HepG2 (cell line): ENCODE measurements around the gene DPYD. TPM values are rescaled to one million over a fixed set of nuclear protein-coding genes. Genes with fewer than 3 reads are reported as not detected.

Experiments
- ATAC-seq: fragments of 200-7000 bp; cut with Tn5 transposase; 3 replicates; pipeline ENCODE4 v1.9.1; 2020; ENCODE audit warnings: mild to moderate bottlenecking, moderate library complexity
- BruUV-seq: library from RNA; stranded (reverse); fragments of 400-500 nt; replicated peaks from 2 replicates; lab custom pipeline; 2021; lab: Mats Ljungman, UMichigan
- CTCF ChIA-PET: fragments of 300-600 bp; formaldehyde crosslinking; extraction: SDS; loops from one replicate; lab custom pipeline; 2021; ENCODE audit warnings: low total read pairs, inconsistent platforms, low intra/inter-chr PET ratio; lab: Yijun Ruan, JAX
- POLR2A ChIA-PET: fragments of 350-600 bp; sonication (Branson Sonifier 250); formaldehyde crosslinking; loops from one replicate; lab custom pipeline; 2020; ENCODE audit warnings: antibody characterized with exemption, inconsistent platforms; lab: Yijun Ruan, JAX
- DNase-seq: peaks from one replicate; pipeline ENCODE4 v3.0.0-alpha.2; 2015; ENCODE audit warnings: low spot score
- FAIRE-seq: peaks from 3 replicates; lab custom pipeline; 2011; peaks lifted over from hg19 to GRCh38; lab: Jason Lieb, UNC
- H2AFZ ChIP-seq: one replicate; pipeline ENCODE4 v1.6.1; 2011; ENCODE audit warnings: low read length, inconsistent platforms
- H3K27ac ChIP-seq: fragments of 300-600 bp; 3 replicates; pipeline ENCODE4 v1.8.0; 2011; ENCODE audit warnings: mixed run types, mild to moderate bottlenecking, mixed read lengths, low read length, inconsistent platforms; ENCODE audit not compliant: insufficient read depth; ENCODE audit errors: extremely low read length
- H3K27me3 ChIP-seq, 2 experiments: fragments of 200-600 bp in 1 of 2; 2 replicates in 1 of 2; 3 replicates in 1 of 2; pipeline versions ENCODE4 v1.6.0 to v1.8.0; 2011; ENCODE audit warnings: low read length in 2 of 2, mild to moderate bottlenecking in 2 of 2, moderate library complexity in 2 of 2, inconsistent platforms in 1 of 2; ENCODE audit not compliant: insufficient read depth in 2 of 2, control insufficient read depth in 1 of 2
- H3K36me3 ChIP-seq, 2 experiments: fragments of 200-600 bp in 1 of 2; replicated peaks in 1 of 2; 2 replicates in 1 of 2; 3 replicates in 1 of 2; pipeline versions ENCODE4 v1.5.1 to v1.8.0; 2011; ENCODE audit warnings: low read length in 2 of 2, inconsistent platforms in 1 of 2; ENCODE audit not compliant: insufficient read depth in 2 of 2, control insufficient read depth in 1 of 2
- H3K4me1 ChIP-seq: 2 replicates; pipeline ENCODE4 v1.5.1; 2012; ENCODE audit warnings: low read length, inconsistent platforms; ENCODE audit not compliant: insufficient read depth
- H3K4me2 ChIP-seq: 2 replicates; pipeline ENCODE4 v1.6.0; 2011; ENCODE audit warnings: low read depth, low read length, inconsistent platforms
- H3K4me3 ChIP-seq, 3 experiments: fragments of 200-600 bp in 1 of 3; sonication (generic), shearing (Covaris generic) in 1 of 3; replicated peaks in 1 of 3; 2 replicates each; pipeline ENCODE4 v1.5.1; 2011 to 2016; ENCODE audit warnings: low read length in 3 of 3, inconsistent platforms in 2 of 3, low read depth in 2 of 3, mild to moderate bottlenecking in 2 of 3, control low read depth in 1 of 3, mixed read lengths in 1 of 3; ENCODE audit not compliant: insufficient read depth in 1 of 3
- H3K79me2 ChIP-seq: one replicate; pipeline ENCODE4 v1.6.1; 2011; ENCODE audit warnings: low read length, inconsistent platforms; ENCODE audit not compliant: insufficient read depth
- H3K9ac ChIP-seq: 2 replicates; pipeline ENCODE4 v1.6.0; 2011; ENCODE audit warnings: mild to moderate bottlenecking, low read depth, low read length, inconsistent platforms; ENCODE audit not compliant: insufficient read depth
- H3K9me3 ChIP-seq: 2 replicates; pipeline ENCODE4 v1.5.1; 2012; ENCODE audit warnings: mild to moderate bottlenecking, low read length
- H4K20me1 ChIP-seq: 2 replicates; pipeline ENCODE4 v1.6.0; 2011; ENCODE audit warnings: inconsistent platforms, mild to moderate bottlenecking, low read length, moderate library complexity; ENCODE audit not compliant: insufficient read depth
- ARNTL ChIP-seq: sonication (generic); formaldehyde crosslinking; IDR thresholded peaks from 2 replicates; pipeline ENCODE4 v1.4.0; 2020; ENCODE audit warnings: mild to moderate bottlenecking, missing genetic modification reagents
- CREB1 ChIP-seq, 2 experiments: fragments of 450-650 bp in 1 of 2; IDR thresholded peaks; 2 replicates each; pipeline ENCODE4 v1.6.1; 2016 to 2017; ENCODE audit warnings: control low read depth in 1 of 2, mild to moderate bottlenecking in 1 of 2, missing compliant biosample characterization in 1 of 2, missing genetic modification characterization in 1 of 2
- PAWR ChIP-seq: sonication (generic); formaldehyde crosslinking; IDR thresholded peaks from 2 replicates; pipeline ENCODE4 v1.4.0; 2020; ENCODE audit warnings: missing genetic modification reagents, mild to moderate bottlenecking, borderline replicate concordance
- SETDB1 ChIP-seq: sonication (generic); formaldehyde crosslinking; IDR thresholded peaks from 2 replicates; pipeline ENCODE4 v1.5.1; 2020; ENCODE audit warnings: missing genetic modification reagents, mild to moderate bottlenecking, borderline replicate concordance
- SNAPC2 ChIP-seq: sonication (generic); formaldehyde crosslinking; IDR thresholded peaks from 2 replicates; pipeline ENCODE4 v1.8.1; 2022; ENCODE audit warnings: mild to moderate bottlenecking, missing genetic modification reagents
- TRIM24 ChIP-seq: sonication (generic); formaldehyde crosslinking; IDR thresholded peaks from 2 replicates; pipeline ENCODE4 v1.8.0; 2022; ENCODE audit warnings: mild to moderate bottlenecking, missing genetic modification reagents
- WIZ ChIP-seq: sonication (generic); formaldehyde crosslinking; IDR thresholded peaks from 2 replicates; pipeline ENCODE4 v1.5.1; 2020; ENCODE audit warnings: mild to moderate bottlenecking, missing genetic modification reagents
- ZMYM3 ChIP-seq: sonication (generic); formaldehyde crosslinking; IDR thresholded peaks from 2 replicates; pipeline ENCODE4 v1.5.1; 2020; ENCODE audit warnings: mild to moderate bottlenecking, missing genetic modification reagents
- ZNF225 ChIP-seq: sonication (generic); formaldehyde crosslinking; IDR thresholded peaks from 2 replicates; pipeline ENCODE4 v1.4.0; 2020; ENCODE audit warnings: mild to moderate bottlenecking, missing genetic modification reagents
- ZNF430 ChIP-seq: sonication (generic); formaldehyde crosslinking; IDR thresholded peaks from 2 replicates; pipeline ENCODE4 v1.9.0; 2021; ENCODE audit warnings: mild to moderate bottlenecking, missing genetic modification reagents
- ZNF431 ChIP-seq: sonication (generic); formaldehyde crosslinking; IDR thresholded peaks from 2 replicates; pipeline ENCODE4 v1.9.0; 2022; ENCODE audit warnings: missing genetic modification reagents, low read depth, mild to moderate bottlenecking, borderline replicate concordance
- ZNF567 ChIP-seq: sonication (generic); formaldehyde crosslinking; IDR thresholded peaks from 2 replicates; pipeline ENCODE4 v1.8.1; 2023; ENCODE audit warnings: mild to moderate bottlenecking, missing genetic modification reagents, borderline replicate concordance
- ZNF644 ChIP-seq: IDR thresholded peaks from 2 replicates; pipeline ENCODE4 v1.6.1; 2016; ENCODE audit warnings: low read depth
- ZNF660 ChIP-seq: sonication (generic); formaldehyde crosslinking; IDR thresholded peaks from 2 replicates; pipeline ENCODE4 v1.5.1; 2020; ENCODE audit warnings: mild to moderate bottlenecking, low read depth, missing genetic modification reagents, borderline replicate concordance
- WGBS: methylation state at CpG from one replicate; pipeline ENCODE4 v1.1.6; 2017; ENCODE audit warnings: low lambda C conversion rate; 5-methylcytosine and 5-hydroxymethylcytosine counted together
- in situ Hi-C: cut with HindIII; loops from 2 replicates; pipeline ENCODE4 v1.10.0; 2017; ENCODE audit warnings: low pct_unique_long_range_greater_than_20kb; ENCODE audit not compliant: extremely low pct_ligation_motif_present
- intact Hi-C: fragments of 100-400 bp; cut with micrococcal nuclease; formaldehyde crosslinking; loops from one replicate; pipeline ENCODE4 v1.10.0; 2022; ENCODE audit not compliant: unreplicated experiment
- polyA plus RNA-seq, 8 experiments: library from polyadenylated mRNA; depleted of rRNA in 3 of 8; stranded (reverse) in 7 of 8; unstranded in 1 of 8; fragments of >200 nt; fragmentation: Illumina TruSeq in 4 of 8; extraction: Trizol in 4 of 8; gene quantifications; 2 replicates each; pipeline versions ENCODE4 v1.2.1 to v1.2.3, GENCODE V29; 2011 to 2016; ENCODE audit warnings: low read depth in 4 of 8, missing spikeins in 1 of 8, mixed read lengths in 1 of 8; ENCODE audit not compliant: insufficient read depth in 1 of 8
- total RNA-seq, 5 experiments: library from RNA; depleted of rRNA; stranded (reverse); fragments of >200 nt; fragmentation: Illumina TruSeq; extraction: Trizol; gene quantifications; 2 replicates each; pipeline ENCODE4 v1.2.3, GENCODE V29; 2016; ENCODE audit warnings: low read depth in 1 of 5
- TF ChIP-seq, protein P1 (sequence below): sonication (generic); formaldehyde crosslinking; IDR thresholded peaks from 2 replicates; pipeline ENCODE4 v1.4.0; 2020; ENCODE audit warnings: mild to moderate bottlenecking, missing genetic modification reagents
- TF ChIP-seq, protein P2 (sequence below): sonication (generic); formaldehyde crosslinking; IDR thresholded peaks from 2 replicates; pipeline ENCODE4 v1.8.1; 2023; ENCODE audit warnings: mild to moderate bottlenecking, missing genetic modification reagents
- TF ChIP-seq, protein P3 (sequence below): IDR thresholded peaks from 2 replicates; pipeline ENCODE4 v1.6.1; 2012; ENCODE audit warnings: inconsistent platforms
- TF ChIP-seq, protein P4 (sequence below): IDR thresholded peaks from 2 replicates; pipeline ENCODE4 v1.6.1; 2016; ENCODE audit warnings: missing compliant biosample characterization, missing genetic modification reagents, borderline replicate concordance

Gene DPYD
- total and polyA plus RNA-seq, 2 of the 13 experiments (the other 11 are each of a cell fraction or from before 2014, with no cell fraction given) = 1.3 to 3.4 TPM

DNA sequence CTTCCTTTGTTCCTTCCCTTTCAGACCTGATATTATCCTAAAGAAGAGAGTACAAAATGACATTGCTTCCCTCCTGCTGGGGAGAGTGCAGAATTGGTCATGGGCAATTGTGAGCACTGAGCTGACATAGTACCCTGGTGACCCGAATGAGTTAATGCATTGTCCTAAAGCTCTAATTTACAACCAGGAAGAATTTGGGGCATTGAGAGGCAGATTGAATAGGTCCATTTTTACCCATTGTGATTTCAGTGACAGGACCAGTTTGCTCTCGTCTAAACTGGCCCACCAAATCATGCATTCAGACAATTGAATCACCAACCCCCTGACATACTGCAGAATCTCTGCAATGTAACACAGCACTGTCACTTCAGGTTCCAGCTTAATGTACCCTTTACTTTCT is 497.4 kb downstream of the DPYD start:
- ATAC-seq (no peak), DNase-seq (no peak), FAIRE-seq (no peak)
- no peaks in the 10 kb centered on the region for H3K36me3 ChIP-seq
- H3K9ac ChIP-seq = no peak overlapping the region
- no peak overlapping the region for H3K4me2 ChIP-seq
- no peaks in the 10 kb centered on the region for H3K4me1 ChIP-seq
- TF ChIP-seq, protein P1, sequence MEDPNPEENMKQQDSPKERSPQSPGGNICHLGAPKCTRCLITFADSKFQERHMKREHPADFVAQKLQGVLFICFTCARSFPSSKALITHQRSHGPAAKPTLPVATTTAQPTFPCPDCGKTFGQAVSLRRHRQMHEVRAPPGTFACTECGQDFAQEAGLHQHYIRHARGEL (CRISPR knock-in tag) = no peak
- TF ChIP-seq ZNF430 (CRISPR knock-in tag) (no peak), ZNF431 (CRISPR knock-in tag) (no peak), ZNF225 (no peak), WIZ (no peak), SNAPC2 (no peak), ZMYM3 (CRISPR knock-in tag) (no peak), CREB1 (IDR thresholded peaks at IDR 0.05) (no peak), CREB1 (CRISPR knock-in tag; IDR thresholded peaks at IDR 0.05) (no peak), SETDB1 (CRISPR knock-in tag) (no peak), ZNF644 (CRISPR knock-in tag) (no peak), ZNF660 (CRISPR knock-in tag) (no peak), ZNF567 (CRISPR knock-in tag) (no peak), ARNTL (CRISPR knock-in tag) (no peak), PAWR (no peak), TRIM24 (CRISPR knock-in tag) (no peak)
- TF ChIP-seq, protein P2, sequence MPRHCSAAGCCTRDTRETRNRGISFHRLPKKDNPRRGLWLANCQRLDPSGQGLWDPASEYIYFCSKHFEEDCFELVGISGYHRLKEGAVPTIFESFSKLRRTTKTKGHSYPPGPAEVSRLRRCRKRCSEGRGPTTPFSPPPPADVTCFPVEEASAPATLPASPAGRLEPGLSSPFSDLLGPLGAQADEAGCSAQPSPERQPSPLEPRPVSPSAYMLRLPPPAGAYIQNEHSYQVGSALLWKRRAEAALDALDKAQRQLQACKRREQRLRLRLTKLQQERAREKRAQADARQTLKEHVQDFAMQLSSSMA = no peak
- TF ChIP-seq, protein P3, sequence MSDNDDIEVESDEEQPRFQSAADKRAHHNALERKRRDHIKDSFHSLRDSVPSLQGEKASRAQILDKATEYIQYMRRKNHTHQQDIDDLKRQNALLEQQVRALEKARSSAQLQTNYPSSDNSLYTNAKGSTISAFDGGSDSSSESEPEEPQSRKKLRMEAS = no peak
- TF ChIP-seq, protein P4, sequence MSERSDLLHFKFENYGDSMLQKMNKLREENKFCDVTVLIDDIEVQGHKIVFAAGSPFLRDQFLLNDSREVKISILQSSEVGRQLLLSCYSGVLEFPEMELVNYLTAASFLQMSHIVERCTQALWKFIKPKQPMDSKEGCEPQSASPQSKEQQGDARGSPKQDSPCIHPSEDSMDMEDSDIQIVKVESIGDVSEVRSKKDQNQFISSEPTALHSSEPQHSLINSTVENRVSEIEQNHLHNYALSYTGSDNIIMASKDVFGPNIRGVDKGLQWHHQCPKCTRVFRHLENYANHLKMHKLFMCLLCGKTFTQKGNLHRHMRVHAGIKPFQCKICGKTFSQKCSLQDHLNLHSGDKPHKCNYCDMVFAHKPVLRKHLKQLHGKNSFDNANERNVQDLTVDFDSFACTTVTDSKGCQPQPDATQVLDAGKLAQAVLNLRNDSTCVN (CRISPR knock-in tag) = no peak
- in situ Hi-C loops = no loop called here
- H3K4me3 ChIP-seq = no peak overlapping the region
- no peaks in the 10 kb centered on the region for H3K79me2 ChIP-seq
- intact Hi-C loops = no loop called here
- WGBS = 33% methylated on average over 2 of the region's 2 CpGs
- POLR2A ChIA-PET = no interaction called here
- no peak overlapping the region for H3K27ac ChIP-seq
- CTCF ChIA-PET = no interaction called here
- H3K9me3 ChIP-seq = peaks cover 51% of the 10 kb centered on the region
- no peak overlapping the region for H2AFZ ChIP-seq
- no peaks in the 10 kb centered on the region for H4K20me1 ChIP-seq
- no TSS peak for BruUV-seq
- H3K27me3 ChIP-seq = no peaks in the 10 kb centered on the region
